ENCODE measurements around the gene PHF2. TPM values are rescaled to one million over a fixed set of nuclear protein-coding genes. Genes with fewer than 3 reads are reported as not detected.

Gene PHF2
- total and polyA plus RNA-seq, 2 experiments from 2014 or later = 4.3 to 11.8 TPM

GRCh38 chr9:93670208-93671019 is 94.0 kb downstream of the PHF2 start:
- Histone ChIP-seq H3K4me3 (no peak overlapping the region), H3K79me2 (replicated peaks; ENCODE audit: insufficient read depth) (no peaks in the 10 kb centered on the region), H3K27me3 (ENCODE audit: insufficient read depth) (no peaks in the 10 kb centered on the region), H3F3A (replicated peaks; ENCODE audit: low read depth) (no peaks in the 10 kb centered on the region), H3K9me2 (ENCODE audit: insufficient read depth) (no peaks in the 10 kb centered on the region), H2AFZ (no peak overlapping the region), H3K4me2 (no peak overlapping the region), H3K36me3 (ENCODE audit: insufficient read depth) (no peaks in the 10 kb centered on the region), H3K4me1 (ENCODE audit: insufficient read depth) (no peaks in the 10 kb centered on the region), H4K20me1 (replicated peaks; ENCODE audit: insufficient read depth) (no peaks in the 10 kb centered on the region), H3K27ac (ENCODE audit: low read depth) (no peak overlapping the region)
- Mint-ChIP-seq H3K36me3 (ENCODE audit: low read depth) (peaks cover 3% of the 10 kb centered on the region; the same call in 2 of the 3 replicates), H3K9me3 (no peaks in the 10 kb centered on the region), H3K27me3 (ENCODE audit: insufficient read depth, low read depth, poor library complexity) (peaks cover 7% of the 10 kb centered on the region), H3K4me1 (peaks cover 9% of the 10 kb centered on the region; the same call in 1 of the 3 replicates), H3K27ac (peak overlapping the region; percentile 67), H3K4me3 (no peak overlapping the region)
- TF ChIP-seq REST (IDR thresholded peaks at IDR 0.05; ENCODE audit: unreplicated experiment) = no peak
- TF ChIP-seq EZH2phosphoT487 (IDR thresholded peaks at IDR 0.05; ENCODE audit: unreplicated experiment) = no peak
- no peak for TF ChIP-seq CREB1 (CRISPR knock-in tag; IDR thresholded peaks at IDR 0.05; ENCODE audit: low read depth)
- TF ChIP-seq ZNF331 (CRISPR knock-in tag; IDR thresholded peaks at IDR 0.05; ENCODE audit: low read depth) = no peak
- no peak for TF ChIP-seq ZNF114 (CRISPR knock-in tag; IDR thresholded peaks at IDR 0.05)
- no peak for TF ChIP-seq ZNF462 (CRISPR knock-in tag; IDR thresholded peaks at IDR 0.05)
- TF ChIP-seq EZH2 (IDR thresholded peaks at IDR 0.05; ENCODE audit: low read depth, unreplicated experiment) = no peak
- ATAC-seq = no peak
- DNase-seq (ENCODE audit: low spot score) = no peak
